Measurements from ENCODE around the gene RASSF5. TPM values are rescaled to one million over a fixed set of nuclear protein-coding genes. Genes with fewer than 3 reads are reported as not detected.
"Not testable (repeated sequence)": the region's sequence is repeated elsewhere in the genome, so short reads cannot be mapped to it uniquely, and the experiment has no call there.

RASSF5 gene
- polyA plus RNA-seq, 1 donor (not counting 4 experiments of a cell fraction or from before 2014, with no cell fraction given): 2.4 TPM

DNA sequence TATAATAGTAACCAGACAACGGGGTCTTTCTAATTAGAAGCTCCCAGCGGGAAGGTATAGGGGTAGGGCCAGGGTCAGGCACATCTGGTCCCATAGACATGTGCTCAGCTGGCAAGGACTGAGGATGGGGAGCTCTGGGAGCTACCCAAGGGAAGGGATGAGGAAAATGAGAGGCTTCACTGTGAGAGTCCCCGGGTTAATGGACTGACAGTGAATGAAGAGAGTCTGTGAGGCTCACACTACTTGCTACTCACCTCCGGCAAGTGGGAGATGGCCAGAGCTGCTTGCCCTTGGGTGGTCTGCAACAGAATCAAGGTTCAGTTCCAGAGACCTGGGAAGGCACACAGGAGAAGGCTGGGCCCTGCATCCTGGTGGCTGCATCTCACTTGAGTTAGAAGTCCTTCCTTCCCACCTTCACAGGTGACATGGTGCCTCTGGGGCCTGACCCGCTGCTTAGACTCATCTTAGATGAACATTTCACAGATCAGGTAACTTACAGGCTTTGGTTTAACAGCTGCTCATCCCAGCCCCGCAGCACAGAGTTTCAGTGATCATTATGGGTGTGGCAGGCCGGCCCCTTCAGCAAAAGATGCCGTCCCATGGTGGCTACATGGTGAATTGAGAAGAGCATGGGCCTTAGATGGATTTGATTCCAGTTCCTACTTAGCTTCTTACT lies 73.2 kb downstream of the RASSF5 start:
- no peak overlapping the region for H3K4me3 ChIP-seq (ENCODE audit: control insufficient read depth in 2 of 3, extremely low read depth in 1 of 3, insufficient read depth in 2 of 3, low read depth in 1 of 3, low read length in 3 of 3)
- no peaks in the 10 kb centered on the region for H3K27me3 ChIP-seq (ENCODE audit: control insufficient read depth, extremely low read depth, insufficient read depth, low read length)
- no peak overlapping the region for H3K9ac ChIP-seq (ENCODE audit: control insufficient read depth, extremely low read depth, insufficient read depth, low read length)
- no peaks in the 10 kb centered on the region for H3K79me2 ChIP-seq (ENCODE audit: control insufficient read depth, insufficient read depth, low read length)
- no peaks in the 10 kb centered on the region for H3K36me3 ChIP-seq (ENCODE audit: control insufficient read depth in 2 of 2, extremely low read depth in 1 of 2, insufficient read depth in 2 of 2, low read length in 2 of 2)
- dilution Hi-C loops (cut with MboI; ENCODE audit: extremely low pct_ligation_motif_present, low sequenced_read_pairs): no loop called here
- no peaks in the 10 kb centered on the region for H4K20me1 ChIP-seq (ENCODE audit: control insufficient read depth, extremely low read depth, insufficient read depth, low read length)
- no peaks in the 10 kb centered on the region for H3K9me1 ChIP-seq (ENCODE audit: control insufficient read depth, extremely low read depth, insufficient read depth, low read length)
- FAIRE-seq: no peak
- no peak overlapping the region for H3K4me2 ChIP-seq (ENCODE audit: control insufficient read depth, extremely low read depth, insufficient read depth, low read depth, low read length)
- H2AFZ ChIP-seq (ENCODE audit: control insufficient read depth, low read length): no peak overlapping the region
- no peak for DNase-seq (ENCODE audit: low read depth, low spot score)
- TF ChIP-seq EZH2 (IDR thresholded peaks at IDR 0.05; ENCODE audit: low read length): no peak
- TF ChIP-seq, protein P1, sequence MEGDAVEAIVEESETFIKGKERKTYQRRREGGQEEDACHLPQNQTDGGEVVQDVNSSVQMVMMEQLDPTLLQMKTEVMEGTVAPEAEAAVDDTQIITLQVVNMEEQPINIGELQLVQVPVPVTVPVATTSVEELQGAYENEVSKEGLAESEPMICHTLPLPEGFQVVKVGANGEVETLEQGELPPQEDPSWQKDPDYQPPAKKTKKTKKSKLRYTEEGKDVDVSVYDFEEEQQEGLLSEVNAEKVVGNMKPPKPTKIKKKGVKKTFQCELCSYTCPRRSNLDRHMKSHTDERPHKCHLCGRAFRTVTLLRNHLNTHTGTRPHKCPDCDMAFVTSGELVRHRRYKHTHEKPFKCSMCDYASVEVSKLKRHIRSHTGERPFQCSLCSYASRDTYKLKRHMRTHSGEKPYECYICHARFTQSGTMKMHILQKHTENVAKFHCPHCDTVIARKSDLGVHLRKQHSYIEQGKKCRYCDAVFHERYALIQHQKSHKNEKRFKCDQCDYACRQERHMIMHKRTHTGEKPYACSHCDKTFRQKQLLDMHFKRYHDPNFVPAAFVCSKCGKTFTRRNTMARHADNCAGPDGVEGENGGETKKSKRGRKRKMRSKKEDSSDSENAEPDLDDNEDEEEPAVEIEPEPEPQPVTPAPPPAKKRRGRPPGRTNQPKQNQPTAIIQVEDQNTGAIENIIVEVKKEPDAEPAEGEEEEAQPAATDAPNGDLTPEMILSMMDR (optimal IDR thresholded peaks at IDR 0.05 in 1 of 3, IDR thresholded peaks at IDR 0.05 in 1 of 3, conservative IDR thresholded peaks at IDR 0.05 in 1 of 3; ENCODE audit: extremely low read depth in 1 of 3, insufficient read depth in 2 of 3, low read length in 3 of 3): no peak
- H3K27ac ChIP-seq (ENCODE audit: control insufficient read depth, insufficient read depth, low read length): no peak overlapping the region
- peaks cover 3% of the 10 kb centered on the region for H3K4me1 ChIP-seq (ENCODE audit: control insufficient read depth, extremely low read depth, insufficient read depth, low read length)
- H3K9me3 ChIP-seq (ENCODE audit: control insufficient read depth, low read depth, low read length): no peaks in the 10 kb centered on the region

DNA sequence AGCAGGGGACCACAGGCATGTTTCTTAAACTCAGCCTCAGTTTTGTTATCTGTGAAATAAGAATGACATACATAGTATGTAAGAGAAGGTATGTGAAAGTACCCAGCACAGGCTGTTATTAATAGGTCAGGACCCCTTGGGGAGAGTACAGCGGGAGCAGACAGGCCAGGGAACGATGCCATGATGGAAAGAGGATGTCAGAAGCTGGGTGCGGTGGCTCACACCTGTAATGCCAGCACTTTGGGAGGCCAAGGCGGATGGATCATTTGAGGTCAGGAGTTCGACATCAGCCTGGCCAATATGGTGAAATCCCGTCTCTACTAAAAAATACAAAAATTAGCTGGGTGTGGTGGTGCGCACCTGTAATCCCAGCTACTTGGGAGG lies 73.8 kb downstream of the RASSF5 start:
- H3K4me2 ChIP-seq (ENCODE audit: control insufficient read depth, extremely low read depth, insufficient read depth, low read depth, low read length); DNase-seq (ENCODE audit: low read depth, low spot score); H3K9me1 ChIP-seq (ENCODE audit: control insufficient read depth, extremely low read depth, insufficient read depth, low read length); H3K4me3 ChIP-seq (ENCODE audit: control insufficient read depth in 2 of 3, extremely low read depth in 1 of 3, insufficient read depth in 2 of 3, low read depth in 1 of 3, low read length in 3 of 3); H3K9ac ChIP-seq (ENCODE audit: control insufficient read depth, extremely low read depth, insufficient read depth, low read length); H3K27ac ChIP-seq (ENCODE audit: control insufficient read depth, insufficient read depth, low read length); FAIRE-seq; H3K27me3 ChIP-seq (ENCODE audit: control insufficient read depth, extremely low read depth, insufficient read depth, low read length); H3K4me1 ChIP-seq (ENCODE audit: control insufficient read depth, extremely low read depth, insufficient read depth, low read length); H4K20me1 ChIP-seq (ENCODE audit: control insufficient read depth, extremely low read depth, insufficient read depth, low read length); H3K79me2 ChIP-seq (ENCODE audit: control insufficient read depth, insufficient read depth, low read length); dilution Hi-C loops (cut with MboI; ENCODE audit: extremely low pct_ligation_motif_present, low sequenced_read_pairs); H3K36me3 ChIP-seq (ENCODE audit: control insufficient read depth in 2 of 2, extremely low read depth in 1 of 2, insufficient read depth in 2 of 2, low read length in 2 of 2); H2AFZ ChIP-seq (ENCODE audit: control insufficient read depth, low read length); H3K9me3 ChIP-seq (ENCODE audit: control insufficient read depth, low read depth, low read length): not testable (repeated sequence)

DNA sequence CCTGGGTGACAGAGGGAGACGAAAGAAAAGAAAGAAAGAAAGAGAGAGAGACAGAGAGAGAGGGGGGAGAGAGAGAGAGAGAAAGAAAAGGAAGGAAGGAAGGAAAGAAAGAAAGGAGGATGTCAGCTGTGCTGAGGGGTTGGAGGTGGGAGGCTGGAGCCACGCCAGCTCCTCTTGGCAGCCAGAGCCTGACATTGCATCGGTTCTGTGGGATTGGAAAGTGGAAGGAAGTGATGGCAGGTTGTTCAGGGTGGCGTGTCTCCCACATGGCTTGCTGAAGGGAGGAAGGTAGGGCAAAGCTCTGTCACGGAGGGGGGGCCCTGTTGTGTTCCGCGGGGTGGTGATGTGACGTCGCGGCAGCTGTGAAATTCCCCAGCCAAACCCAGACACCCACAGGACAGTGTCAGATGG lies 74.2 kb downstream of the RASSF5 start:
- TF ChIP-seq, protein P1 (optimal IDR thresholded peaks at IDR 0.05 in 1 of 3, IDR thresholded peaks at IDR 0.05 in 1 of 3, conservative IDR thresholded peaks at IDR 0.05 in 1 of 3; ENCODE audit: extremely low read depth in 1 of 3, insufficient read depth in 2 of 3, low read length in 3 of 3): no peak
- no peak for TF ChIP-seq EZH2 (IDR thresholded peaks at IDR 0.05; ENCODE audit: low read length)
- no peaks in the 10 kb centered on the region for H4K20me1 ChIP-seq (ENCODE audit: control insufficient read depth, extremely low read depth, insufficient read depth, low read length)
- no peaks in the 10 kb centered on the region for H3K36me3 ChIP-seq (ENCODE audit: control insufficient read depth in 2 of 2, extremely low read depth in 1 of 2, insufficient read depth in 2 of 2, low read length in 2 of 2)
- no peak overlapping the region for H2AFZ ChIP-seq (ENCODE audit: control insufficient read depth, low read length)
- H3K79me2 ChIP-seq (ENCODE audit: control insufficient read depth, insufficient read depth, low read length): no peaks in the 10 kb centered on the region
- H3K27me3 ChIP-seq (ENCODE audit: control insufficient read depth, extremely low read depth, insufficient read depth, low read length): no peaks in the 10 kb centered on the region
- no peaks in the 10 kb centered on the region for H3K9me1 ChIP-seq (ENCODE audit: control insufficient read depth, extremely low read depth, insufficient read depth, low read length)
- H3K4me3 ChIP-seq (ENCODE audit: control insufficient read depth in 2 of 3, extremely low read depth in 1 of 3, insufficient read depth in 2 of 3, low read depth in 1 of 3, low read length in 3 of 3): no peak overlapping the region
- FAIRE-seq (no peak), DNase-seq (ENCODE audit: low read depth, low spot score) (no peak)
- no peak overlapping the region for H3K9ac ChIP-seq (ENCODE audit: control insufficient read depth, extremely low read depth, insufficient read depth, low read length)
- dilution Hi-C loops (cut with MboI; ENCODE audit: extremely low pct_ligation_motif_present, low sequenced_read_pairs): no loop called here
- no peaks in the 10 kb centered on the region for H3K9me3 ChIP-seq (ENCODE audit: control insufficient read depth, low read depth, low read length)
- H3K4me2 ChIP-seq (ENCODE audit: control insufficient read depth, extremely low read depth, insufficient read depth, low read depth, low read length): no peak overlapping the region
- H3K27ac ChIP-seq (ENCODE audit: control insufficient read depth, insufficient read depth, low read length): no peak overlapping the region
- H3K4me1 ChIP-seq (ENCODE audit: control insufficient read depth, extremely low read depth, insufficient read depth, low read length): peaks cover 11% of the 10 kb centered on the region

Data from keratinocyte (primary cell).